A549 treated with GW870086 at 1 μM for 4 hours (cell line): ENCODE measurements around the gene UBALD2. TPM values are rescaled to one million over a fixed set of nuclear protein-coding genes. Genes with fewer than 3 reads are reported as not detected.

Source experiments
- total RNA-seq: library from RNA; stranded (reverse); fragments of 200-300 nt; extraction: Qiagen RNA extraction; gene quantifications from 5 replicates; pipeline ENCODE4 v1.2.3, GENCODE V29; 2022; ENCODE audit warnings: low read depth

UBALD2 gene
- 72.5 to 135 TPM (median 115 TPM) in 5 replicates for total RNA-seq

GRCh38 chr17:76264755-76265623 is at the start of gene UBALD2:
TSS of gene UBALD2 (plus strand) at chr17:76265348. CDS start at chr17:76265506, 158 bp downstream.

GRCh38 chr17:76240461-76241203 is 24.5 kb upstream of the UBALD2 start, which contains the start of gene RNF157:
TSS of gene RNF157 (minus strand) at chr17:76240493. CDS start at chr17:76240240, 253 bp downstream.

GRCh38 chr17:76307966-76308338 is 42.8 kb downstream of the UBALD2 start, which contains the start of gene QRICH2:
TSS of gene QRICH2 (minus strand) at chr17:76308276. CDS start at chr17:76307998, 278 bp downstream.

Other genes with a start within 250 kb of the UBALD2 start
- gene EVPL, start 238.0 kb upstream of the UBALD2 start, total RNA-seq, result 15.6 to 19.5 TPM (median 17.9 TPM) in 5 replicates
- 74.9 to 86.3 TPM (median 82.9 TPM) in 5 replicates for gene SRP68, start 192.8 kb upstream of the UBALD2 start, total RNA-seq
- gene GALR2, start 190.6 kb upstream of the UBALD2 start, total RNA-seq, result 0.47 to 1.9 TPM (median 1.6 TPM) in 5 replicates
- 0.18 to 0.50 TPM (median 0.40 TPM) in 5 replicates for gene ZACN, start 186.2 kb upstream of the UBALD2 start, total RNA-seq
- gene EXOC7, start 161.6 kb upstream of the UBALD2 start, total RNA-seq, result 52.4 to 73.1 TPM (median 62.5 TPM) in 5 replicates
- 0.34 to 0.76 TPM (median 0.55 TPM) in 5 replicates for gene FOXJ1, start 124.1 kb upstream of the UBALD2 start, total RNA-seq
- gene RNF157, start 24.9 kb upstream of the UBALD2 start, total RNA-seq, result 7.0 to 11.5 TPM (median 9.4 TPM) in 5 replicates
- 0.58 to 1.2 TPM (median 0.87 TPM) in 5 replicates for gene QRICH2, start 42.9 kb downstream of the UBALD2 start, total RNA-seq
- gene PRPSAP1, start 88.6 kb downstream of the UBALD2 start, total RNA-seq, result 57.5 to 64.2 TPM (median 59.4 TPM) in 5 replicates
- gene SPHK1, start 119.3 kb downstream of the UBALD2 start, total RNA-seq, result 38.3 to 52.8 TPM (median 45.0 TPM) in 5 replicates
- 30.4 to 37.2 TPM (median 33.1 TPM) in 5 replicates for gene UBE2O, start 187.8 kb downstream of the UBALD2 start, total RNA-seq
- 0.15 to 0.78 TPM (median 0.41 TPM) in 5 replicates for gene AANAT, start 202.3 kb downstream of the UBALD2 start, total RNA-seq
- gene RHBDF2, start 236.1 kb downstream of the UBALD2 start, total RNA-seq, result 52.4 to 67.1 TPM (median 60.7 TPM) in 5 replicates